Measurements from ENCODE around the gene CSMD2.

Gene CSMD2

GRCh38 chr1:34155860-34156259 lies 9.2 kb downstream of the CSMD2 start:
- no peak for DNase-seq

DNA sequence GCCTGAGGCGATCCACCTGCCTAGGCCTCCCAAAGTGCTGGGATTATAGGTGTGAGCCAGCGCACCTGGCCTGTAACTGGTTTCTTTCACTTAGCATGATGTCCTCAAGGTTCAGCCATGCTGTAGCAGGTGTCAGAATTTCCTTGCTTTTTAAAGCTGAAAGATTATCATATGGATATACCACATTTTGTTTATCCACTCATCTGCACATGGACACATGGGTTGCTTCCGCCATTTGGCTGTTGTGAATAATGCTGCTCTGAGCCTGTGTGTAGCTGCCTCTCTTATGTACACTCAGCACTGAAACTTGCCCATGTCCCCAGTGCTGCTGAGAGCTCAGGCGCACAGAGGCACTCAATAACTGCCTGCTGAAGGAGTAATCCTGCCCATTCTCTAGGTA lies 11.8 kb downstream of the CSMD2 start:
- no peak for DNase-seq

DNA sequence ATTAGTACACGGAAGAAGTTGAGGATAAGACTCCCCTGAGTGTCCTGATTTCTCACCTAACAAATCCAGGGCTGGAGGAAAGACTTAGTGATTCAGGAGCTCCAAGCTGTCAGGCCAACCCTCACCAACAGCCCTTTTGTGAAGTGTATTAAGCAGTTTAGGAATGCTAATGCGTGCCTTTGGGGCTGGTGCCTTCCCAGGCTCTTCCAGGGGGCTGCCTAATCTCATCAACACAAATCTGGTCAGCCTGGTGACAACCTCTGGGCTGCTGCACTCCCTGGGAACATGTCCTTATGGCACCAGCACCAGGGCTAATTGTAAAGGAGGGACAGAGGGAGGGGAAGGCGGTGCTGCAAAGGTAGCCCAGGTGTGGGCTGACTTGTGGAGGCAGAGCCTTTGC lies 15.5 kb downstream of the CSMD2 start:
- no peak for DNase-seq

GRCh38 chr1:34147301-34147700 lies 17.7 kb downstream of the CSMD2 start:
- no peak for DNase-seq

DNA sequence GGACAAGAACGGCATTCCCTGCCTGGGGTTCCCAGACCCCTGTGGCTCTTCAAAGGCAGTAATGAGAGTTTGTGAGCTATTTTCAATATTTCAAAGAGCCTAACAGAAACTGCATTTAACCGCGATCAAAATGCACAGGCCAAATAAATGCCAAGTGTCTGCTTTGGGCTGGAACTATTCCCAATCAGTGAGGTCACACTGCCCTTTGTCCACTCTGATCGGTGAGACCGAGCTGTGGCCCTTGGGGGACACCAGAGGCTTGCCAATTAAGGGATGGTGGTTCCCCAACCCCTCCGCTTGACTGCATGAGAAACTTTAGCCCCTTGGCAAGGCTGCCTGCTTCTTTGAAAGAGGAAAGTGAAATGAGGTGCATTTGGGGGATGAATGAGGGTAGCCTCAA lies 20.3 kb downstream of the CSMD2 start:
- no peak for DNase-seq

- no peak for DNase-seq
Measured at GRCh38 chr1:34143975-34144374, 21.1 kb downstream of the CSMD2 start.

- no peak for DNase-seq
Measured at GRCh38 chr1:34140011-34140676, 24.9 kb downstream of the CSMD2 start.

DNA sequence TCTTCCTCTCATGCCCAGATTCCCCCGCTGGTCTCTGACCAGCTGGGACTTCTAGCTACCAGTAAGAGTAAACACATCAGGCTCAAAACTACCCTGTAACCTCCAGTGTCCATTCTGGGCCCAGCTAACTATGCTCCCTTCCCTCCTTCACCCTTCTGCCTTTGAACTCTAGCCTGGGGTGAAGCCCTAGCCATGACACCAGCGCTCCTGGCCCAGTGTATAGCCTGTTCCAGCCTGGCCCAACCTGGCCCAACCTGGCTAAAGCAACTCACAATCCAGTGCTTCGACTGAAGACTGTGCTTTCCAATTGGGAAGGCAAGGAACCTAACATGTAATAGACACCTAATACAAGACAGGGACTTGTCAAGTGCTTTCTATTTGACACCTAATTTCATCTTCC lies 27.6 kb downstream of the CSMD2 start:
- no peak for DNase-seq

- no peak for DNase-seq
Measured at GRCh38 chr1:34132161-34132420, 32.9 kb downstream of the CSMD2 start.

GRCh38 chr1:34131396-34132160 lies 33.5 kb downstream of the CSMD2 start:
- DNase-seq = no peak

GRCh38 chr1:34130306-34130705 lies 34.7 kb downstream of the CSMD2 start:
- no peak for DNase-seq

- no peak for DNase-seq
Measured at GRCh38 chr1:34129630-34130029, 35.4 kb downstream of the CSMD2 start.

DNA sequence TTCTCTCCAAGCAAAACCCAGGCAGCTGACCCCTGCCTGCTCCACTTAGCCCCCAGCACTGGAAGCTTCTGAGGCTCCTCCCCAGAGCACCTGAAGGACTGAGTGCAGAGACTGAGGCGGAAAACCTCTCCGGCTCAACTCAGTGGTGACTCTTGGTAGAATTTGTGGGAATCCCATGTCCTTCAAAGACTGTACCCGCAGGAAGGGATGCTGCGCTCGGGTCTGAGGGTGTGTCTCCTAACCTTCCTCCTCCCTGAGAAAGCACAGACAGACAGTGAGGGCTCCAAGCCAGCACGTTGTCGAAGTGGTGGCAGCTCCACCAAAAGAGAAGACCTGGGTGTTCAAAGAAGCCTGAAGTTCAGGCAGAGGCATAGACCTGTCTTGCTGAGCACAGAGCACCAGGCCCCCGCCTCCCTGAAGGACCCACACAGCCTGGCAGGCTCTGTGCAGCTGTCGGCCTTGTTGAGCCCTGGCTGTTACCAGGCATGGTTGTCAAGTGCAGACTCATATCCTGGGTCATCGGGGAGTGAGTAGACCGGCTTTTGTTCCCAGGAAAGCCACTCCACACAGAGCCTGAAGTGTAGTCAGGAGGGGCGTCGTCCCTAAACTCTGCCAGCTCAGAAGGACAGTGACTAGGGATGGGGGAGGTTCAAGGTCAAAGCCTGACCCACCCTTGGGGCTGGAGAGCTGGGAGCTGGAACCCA lies 36.7 kb downstream of the CSMD2 start:
- no peak for DNase-seq

- no peak for DNase-seq
Measured at GRCh38 chr1:34127006-34128000, 37.7 kb downstream of the CSMD2 start.

- no peak for DNase-seq
Measured at GRCh38 chr1:34126486-34126885, 38.5 kb downstream of the CSMD2 start.

- no peak for DNase-seq
Measured at GRCh38 chr1:34125721-34126380, 39.2 kb downstream of the CSMD2 start.

DNA sequence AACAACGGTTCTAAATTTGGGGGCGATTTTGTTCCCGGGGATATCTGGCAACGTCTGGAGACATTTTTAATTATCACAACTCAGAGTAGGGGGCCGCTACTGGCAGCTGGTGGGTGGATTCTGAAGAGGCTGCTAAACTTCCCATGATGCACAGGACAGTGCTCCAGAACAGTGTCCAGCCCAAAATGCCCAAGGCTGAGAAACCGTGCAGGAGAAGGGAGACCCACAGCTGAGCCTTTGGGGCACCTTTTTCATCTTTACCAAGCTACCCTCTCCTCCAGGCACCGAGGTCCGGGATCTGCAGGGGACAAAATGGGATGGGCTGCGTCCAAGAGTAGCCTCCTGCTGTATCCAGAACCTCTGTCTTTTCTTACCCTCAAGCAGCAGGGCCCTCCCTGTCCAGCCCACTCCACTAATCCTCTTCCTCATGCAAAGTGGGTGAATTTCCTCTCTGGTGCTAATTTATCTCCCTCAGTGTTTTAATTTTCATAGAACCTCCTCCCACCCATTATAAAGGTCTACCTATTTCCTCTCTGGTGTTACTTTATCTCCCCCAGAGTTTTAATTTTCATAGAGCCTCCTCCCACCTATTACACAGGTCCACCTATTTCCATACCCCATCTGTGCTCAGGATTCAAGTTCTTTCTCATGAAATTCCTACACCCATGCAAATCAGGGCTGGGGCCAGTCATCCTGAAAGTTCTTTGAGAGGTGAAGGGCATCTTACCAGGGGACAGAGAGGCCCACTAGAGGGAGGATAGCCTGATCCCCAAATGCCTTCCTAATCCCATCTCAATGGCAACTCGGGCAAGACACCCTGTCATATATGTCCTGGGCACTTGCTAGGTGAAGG lies 42.7 kb downstream of the CSMD2 start:
- DNase-seq = no peak

DNA sequence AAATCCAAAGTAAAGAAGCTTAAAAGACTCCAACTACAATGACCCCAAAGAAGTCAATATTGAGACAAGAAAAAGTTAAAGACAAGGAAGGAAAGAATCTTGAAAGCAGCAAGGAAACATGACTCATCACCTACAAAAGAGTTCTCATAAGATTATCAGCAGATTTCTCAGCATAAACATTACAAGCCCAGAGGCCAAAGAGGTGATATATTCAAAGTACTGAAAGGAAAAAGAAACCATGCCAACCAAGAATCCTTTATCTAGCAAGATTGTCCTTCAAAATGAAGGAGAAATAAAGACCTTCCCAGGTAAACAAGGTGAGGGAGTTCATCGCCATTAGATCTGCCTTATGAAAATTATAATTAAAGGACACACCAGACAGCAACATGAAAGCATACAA lies 49.8 kb downstream of the CSMD2 start:
- DNase-seq = no peak

GRCh38 chr1:34113887-34114286 lies 51.1 kb downstream of the CSMD2 start:
- DNase-seq = no peak

DNA sequence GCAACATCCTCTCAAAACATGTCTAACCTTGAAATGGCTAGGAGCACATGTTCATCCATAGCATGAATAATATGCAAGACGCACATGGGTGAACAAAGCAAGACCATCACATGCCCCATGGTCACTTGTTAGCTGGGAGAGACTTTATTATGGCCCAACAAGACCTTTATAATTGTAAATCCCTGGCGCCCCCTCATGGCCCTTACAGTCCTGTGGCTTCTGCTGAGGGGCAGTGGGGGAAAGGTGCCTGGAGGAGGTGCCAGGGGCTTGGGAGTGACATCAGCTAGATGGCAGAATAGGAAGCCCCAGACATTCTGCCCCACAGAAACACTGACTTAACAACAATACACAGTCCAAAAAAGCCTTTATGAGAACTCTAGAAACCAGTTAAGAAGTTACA lies 51.7 kb downstream of the CSMD2 start:
- DNase-seq = no peak

GRCh38 chr1:34108711-34109110 lies 56.3 kb downstream of the CSMD2 start:
- no peak for DNase-seq

GRCh38 chr1:34108269-34108668 lies 56.8 kb downstream of the CSMD2 start:
- no peak for DNase-seq

All from activated CD4-positive, CD25-positive, alpha-beta regulatory T cell (primary cell).